ENCODE measurements around the gene FRMD6.

The FRMD6 gene

DNA sequence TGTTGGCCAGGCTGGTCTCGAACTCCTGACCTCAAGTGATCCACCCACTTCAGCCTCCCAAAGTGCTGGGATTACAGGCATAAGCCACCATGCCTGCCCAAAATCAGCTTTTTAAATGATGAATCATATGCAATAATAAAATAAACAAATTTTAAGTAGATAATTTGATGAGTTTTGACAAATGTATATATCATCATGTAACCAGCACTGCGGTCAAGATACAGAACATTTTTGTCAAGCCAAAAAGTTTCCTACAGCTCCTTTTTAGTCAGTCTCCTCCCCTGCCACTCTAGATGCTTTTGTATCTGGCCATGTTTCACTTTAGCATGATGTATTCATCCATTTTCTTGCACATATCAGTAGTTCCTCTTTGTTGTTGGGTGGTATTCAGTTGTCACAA lies 17.2 kb downstream of the FRMD6 start:
- no peak for TF ChIP-seq GATA3 (IDR thresholded peaks at IDR 0.05; ENCODE audit: low read depth, low read length)
- no peak for TF ChIP-seq GATA2 (IDR thresholded peaks at IDR 0.05; ENCODE audit: low read depth, low read length)

DNA sequence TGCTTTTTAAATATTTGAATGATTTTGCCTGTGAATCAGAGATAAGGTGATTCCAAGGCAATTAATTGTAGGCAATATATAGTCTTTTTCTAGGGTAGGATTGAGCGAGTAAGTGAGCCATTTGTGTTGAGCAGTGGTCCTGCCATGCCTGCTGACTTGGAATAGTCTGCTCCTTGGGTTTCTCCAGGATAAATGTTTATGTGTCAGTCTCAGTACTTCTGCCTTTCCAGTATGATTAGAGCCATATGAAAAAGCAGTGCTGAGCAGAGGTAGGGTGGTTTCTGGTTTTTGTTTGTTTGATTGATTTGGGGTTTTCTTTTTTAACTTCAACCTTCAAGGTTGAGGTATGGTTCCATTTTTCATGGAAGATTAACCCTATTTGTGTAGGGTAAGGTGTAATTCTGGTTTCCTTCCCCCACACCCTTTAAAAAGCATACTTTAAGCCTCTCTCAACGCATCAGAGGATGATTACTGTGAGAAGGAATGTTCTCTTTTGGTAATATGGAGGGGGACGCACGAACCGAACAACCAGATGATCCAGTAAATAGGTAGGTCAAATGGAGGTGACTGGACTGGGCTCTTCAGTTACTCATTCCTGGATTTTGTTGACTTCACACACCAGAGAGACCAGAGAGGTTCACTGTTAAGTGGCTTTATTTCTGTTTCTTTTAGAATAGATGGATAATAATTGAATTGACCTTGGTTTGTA lies 22.7 kb downstream of the FRMD6 start:
- TF ChIP-seq GATA2 (IDR thresholded peaks at IDR 0.05; ENCODE audit: low read depth, low read length) (no peak), GATA3 (IDR thresholded peaks at IDR 0.05; ENCODE audit: low read depth, low read length) (no peak)

DNA sequence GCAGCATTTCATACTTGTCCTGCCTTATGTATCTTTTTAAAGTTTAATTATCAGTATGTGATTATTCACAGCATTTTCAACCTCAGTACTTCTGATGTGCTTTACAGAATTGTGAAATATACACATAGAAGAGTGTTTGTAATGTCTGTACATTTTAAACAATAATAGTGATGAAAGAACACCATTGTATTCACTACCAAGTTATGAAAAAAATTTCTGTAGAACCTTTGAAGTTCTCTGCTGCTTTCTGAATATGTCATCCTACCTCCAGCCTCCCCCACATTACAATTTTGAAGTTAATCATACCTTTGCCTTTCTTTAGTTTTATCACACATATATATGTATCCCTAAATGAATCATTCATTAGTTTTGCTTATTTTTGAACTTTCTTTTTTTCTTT lies 24.8 kb downstream of the FRMD6 start:
- TF ChIP-seq GATA3 (IDR thresholded peaks at IDR 0.05; ENCODE audit: low read depth, low read length) (no peak), GATA2 (IDR thresholded peaks at IDR 0.05; ENCODE audit: low read depth, low read length) (no peak)

DNA sequence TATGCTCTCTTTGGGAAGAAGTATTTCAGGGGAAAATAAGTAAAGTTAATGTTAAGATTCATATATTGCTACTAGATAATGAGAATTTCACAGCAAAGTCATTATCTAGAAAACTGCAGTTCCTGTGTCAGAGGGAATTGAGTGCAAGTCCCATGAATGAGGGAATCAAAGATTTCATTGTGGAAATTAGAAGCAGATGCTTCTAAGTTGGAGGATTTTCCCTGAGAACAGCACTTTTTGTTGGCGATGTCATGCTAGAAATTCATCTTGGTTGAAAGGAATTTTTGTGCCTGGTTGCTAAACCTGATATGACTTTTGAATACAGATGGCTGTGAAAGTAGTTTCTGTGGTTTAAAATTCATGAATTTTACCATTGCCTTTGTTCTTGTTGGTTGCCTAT lies 25.6 kb downstream of the FRMD6 start:
- TF ChIP-seq GATA3 (IDR thresholded peaks at IDR 0.05; ENCODE audit: low read depth, low read length) (no peak), GATA2 (IDR thresholded peaks at IDR 0.05; ENCODE audit: low read depth, low read length) (no peak)

DNA sequence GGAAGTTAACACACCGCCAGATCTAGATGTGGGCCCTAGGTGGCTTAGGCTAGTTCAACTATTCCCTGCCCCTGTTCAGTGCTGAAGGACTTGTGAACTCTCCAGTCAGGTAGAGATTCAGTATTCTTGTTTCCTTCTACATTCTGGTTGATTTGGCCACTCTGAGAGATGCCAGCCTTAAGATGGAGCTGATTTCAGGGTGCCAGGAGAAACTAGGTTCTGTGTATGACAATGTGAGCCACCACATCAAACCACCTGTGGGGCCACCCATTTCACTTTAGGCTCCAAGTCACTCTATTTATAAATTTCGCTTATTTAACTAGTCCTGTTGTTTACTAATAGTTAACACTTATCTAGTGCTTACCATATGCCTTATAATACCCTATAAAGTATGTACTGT lies 26.0 kb downstream of the FRMD6 start:
- TF ChIP-seq GATA3 (IDR thresholded peaks at IDR 0.05; ENCODE audit: low read depth, low read length) (no peak), GATA2 (IDR thresholded peaks at IDR 0.05; ENCODE audit: low read depth, low read length) (no peak)

DNA sequence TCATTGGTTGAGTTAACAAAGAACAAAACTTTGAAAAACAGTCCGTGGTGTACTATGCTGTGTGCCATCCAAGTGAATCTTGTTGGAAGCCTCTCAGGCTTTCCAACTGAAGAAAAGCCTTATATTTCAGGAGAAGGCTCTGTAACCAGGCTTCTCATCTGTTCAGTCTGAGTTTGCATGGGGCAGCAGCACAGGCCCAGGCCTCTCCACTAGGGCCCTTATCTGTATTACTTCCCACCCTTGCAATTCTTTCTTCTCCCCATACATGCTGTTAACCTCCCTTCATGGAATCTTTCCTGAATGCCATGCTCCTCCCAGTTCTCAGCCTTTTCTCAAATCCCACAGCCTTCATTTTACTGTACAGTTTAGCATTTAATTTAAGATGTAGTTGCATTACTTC lies 28.3 kb downstream of the FRMD6 start:
- TF ChIP-seq GATA3 (IDR thresholded peaks at IDR 0.05; ENCODE audit: low read depth, low read length) (no peak), GATA2 (IDR thresholded peaks at IDR 0.05; ENCODE audit: low read depth, low read length) (no peak)

DNA sequence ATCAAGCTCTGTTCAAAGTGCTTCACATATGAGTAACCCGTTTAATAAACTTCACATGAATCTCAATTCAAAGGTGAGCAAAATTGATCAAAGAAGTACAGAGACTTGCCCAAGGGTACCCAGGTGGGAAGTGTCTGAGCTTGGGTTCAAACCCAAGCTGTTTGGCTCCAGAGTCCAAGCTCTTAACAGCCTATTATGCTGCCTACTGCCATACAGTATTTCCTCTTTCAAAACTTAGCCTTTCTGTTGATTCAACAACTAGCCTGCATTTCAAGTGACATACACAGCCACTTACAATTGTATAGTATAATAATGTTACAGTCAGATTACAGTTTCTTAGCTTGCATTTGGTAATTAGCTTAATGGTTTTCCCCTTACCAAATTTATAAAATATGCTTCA lies 29.7 kb downstream of the FRMD6 start:
- no peak for TF ChIP-seq GATA3 (IDR thresholded peaks at IDR 0.05; ENCODE audit: low read depth, low read length)
- TF ChIP-seq GATA2 (IDR thresholded peaks at IDR 0.05; ENCODE audit: low read depth, low read length) = no peak

DNA sequence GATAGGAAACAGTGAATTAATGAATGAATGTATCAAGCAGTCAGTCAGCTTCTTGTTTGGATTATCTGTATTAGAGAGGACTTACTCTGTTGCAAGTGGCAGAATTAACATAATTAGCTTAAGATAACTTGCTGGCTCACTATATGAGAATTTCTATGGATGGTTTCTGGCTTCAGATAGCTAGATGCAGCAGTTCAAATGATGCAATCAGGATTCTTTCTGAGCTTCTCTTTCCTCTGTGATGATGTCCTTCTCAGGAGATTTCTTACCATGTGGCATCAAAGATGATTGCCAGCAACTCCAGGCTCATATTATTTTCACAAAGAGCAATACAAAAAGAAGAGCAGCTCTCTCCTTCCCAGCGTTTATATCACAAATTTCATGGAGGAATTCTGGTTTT lies 30.7 kb downstream of the FRMD6 start:
- TF ChIP-seq GATA3 (IDR thresholded peaks at IDR 0.05; ENCODE audit: low read depth, low read length) (no peak), GATA2 (IDR thresholded peaks at IDR 0.05; ENCODE audit: low read depth, low read length) (no peak)

DNA sequence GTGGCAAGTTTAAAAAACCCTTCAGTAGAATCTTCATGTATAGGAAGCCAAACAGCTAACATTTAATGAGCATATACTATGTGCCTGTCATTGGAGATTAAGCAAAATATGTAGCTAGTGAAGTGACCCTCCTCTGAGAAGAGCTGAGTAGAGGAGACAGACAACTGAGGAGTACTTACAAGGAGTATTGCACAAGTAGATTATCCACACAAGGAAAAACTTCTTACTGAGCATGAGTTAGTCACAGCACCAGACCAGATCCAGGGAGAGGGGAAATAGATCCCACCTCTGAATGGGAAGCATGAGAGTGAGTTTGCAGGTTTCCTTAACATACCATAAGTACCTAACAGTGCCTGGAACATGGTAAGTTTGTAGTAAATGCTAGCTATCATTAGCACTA lies 33.0 kb downstream of the FRMD6 start:
- TF ChIP-seq GATA3 (IDR thresholded peaks at IDR 0.05; ENCODE audit: low read depth, low read length) (no peak), GATA2 (IDR thresholded peaks at IDR 0.05; ENCODE audit: low read depth, low read length) (no peak)

DNA sequence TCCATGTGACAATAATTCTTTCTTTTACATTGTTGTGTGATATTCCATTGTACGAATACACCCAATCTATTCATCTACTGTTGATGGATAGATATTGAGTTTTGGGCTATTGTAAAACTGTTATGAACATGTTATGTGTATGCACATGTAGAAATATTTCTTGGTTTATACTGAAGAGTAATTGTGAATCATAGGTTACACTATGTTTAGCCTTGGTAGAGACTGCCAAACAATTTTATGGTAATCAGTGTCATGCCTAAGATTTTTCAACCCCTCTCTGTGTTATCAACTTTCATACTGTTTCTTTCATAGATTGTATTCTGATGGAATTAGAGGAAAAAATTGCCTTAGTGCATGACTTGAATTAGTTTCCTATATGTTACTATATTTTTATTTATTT lies 39.5 kb downstream of the FRMD6 start:
- TF ChIP-seq GATA2 (IDR thresholded peaks at IDR 0.05; ENCODE audit: low read depth, low read length) (no peak), GATA3 (IDR thresholded peaks at IDR 0.05; ENCODE audit: low read depth, low read length) (no peak)

DNA sequence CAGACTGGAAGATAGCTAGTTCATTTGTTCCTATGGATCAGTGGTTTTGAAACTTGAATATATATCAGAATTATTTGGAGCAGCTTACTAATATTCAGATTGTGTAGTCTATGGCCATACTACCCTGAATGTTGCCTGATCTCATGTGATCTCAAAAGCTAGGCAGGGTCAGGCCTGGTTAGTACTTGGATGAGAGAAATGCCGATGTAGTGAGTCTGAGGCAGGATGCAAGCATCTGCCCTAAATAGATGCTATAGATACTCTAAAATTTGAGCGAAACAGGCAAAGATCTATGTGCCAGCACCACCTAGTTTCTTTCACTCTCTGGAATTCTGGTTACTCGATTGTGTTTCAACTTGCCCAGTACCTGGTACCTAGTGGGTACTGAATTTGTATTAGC lies 40.9 kb downstream of the FRMD6 start:
- TF ChIP-seq GATA3 (IDR thresholded peaks at IDR 0.05; ENCODE audit: low read depth, low read length) (no peak), GATA2 (IDR thresholded peaks at IDR 0.05; ENCODE audit: low read depth, low read length) (no peak)

DNA sequence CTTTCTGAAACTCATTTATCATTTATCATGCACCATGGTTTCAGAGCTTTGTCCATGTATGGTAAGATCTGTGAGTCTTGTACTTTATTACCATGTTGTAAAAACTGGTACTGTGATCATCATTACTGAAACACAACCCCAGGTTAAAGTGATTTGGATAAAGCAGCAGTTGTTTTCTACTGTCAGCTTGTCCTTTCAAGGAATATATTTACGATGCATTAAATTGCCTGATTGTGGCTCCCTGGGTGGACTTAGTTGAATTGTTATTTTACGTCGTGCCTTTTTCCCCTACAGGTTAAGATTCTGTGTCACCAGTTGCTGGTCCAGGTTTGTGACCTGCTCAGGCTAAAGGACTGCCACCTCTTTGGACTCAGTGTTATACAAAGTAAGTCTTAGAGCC lies 46.1 kb downstream of the FRMD6 start:
- no peak for TF ChIP-seq GATA3 (IDR thresholded peaks at IDR 0.05; ENCODE audit: low read depth, low read length)
- TF ChIP-seq GATA2 (IDR thresholded peaks at IDR 0.05; ENCODE audit: low read depth, low read length) = no peak

DNA sequence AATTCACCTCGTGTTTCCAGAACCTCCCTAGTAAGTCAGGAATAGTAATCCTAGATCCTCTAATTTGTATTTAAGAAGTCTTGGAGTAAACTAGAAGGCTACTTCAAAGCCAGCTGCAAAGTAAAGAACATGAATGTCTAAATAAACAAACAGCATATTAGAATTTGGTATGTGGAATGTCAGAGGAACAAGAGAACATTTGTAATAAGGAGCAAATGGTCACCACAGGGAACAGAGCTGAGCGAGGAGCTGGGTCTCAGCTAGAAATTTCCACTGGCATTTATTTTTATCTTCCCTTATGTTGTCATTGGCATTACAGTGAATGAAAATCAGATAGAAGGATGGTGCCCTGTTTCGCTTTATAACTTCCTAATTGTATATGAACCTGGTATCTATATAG lies 50.2 kb downstream of the FRMD6 start:
- no peak for TF ChIP-seq GATA3 (IDR thresholded peaks at IDR 0.05; ENCODE audit: low read depth, low read length)
- no peak for TF ChIP-seq GATA2 (IDR thresholded peaks at IDR 0.05; ENCODE audit: low read depth, low read length)

DNA sequence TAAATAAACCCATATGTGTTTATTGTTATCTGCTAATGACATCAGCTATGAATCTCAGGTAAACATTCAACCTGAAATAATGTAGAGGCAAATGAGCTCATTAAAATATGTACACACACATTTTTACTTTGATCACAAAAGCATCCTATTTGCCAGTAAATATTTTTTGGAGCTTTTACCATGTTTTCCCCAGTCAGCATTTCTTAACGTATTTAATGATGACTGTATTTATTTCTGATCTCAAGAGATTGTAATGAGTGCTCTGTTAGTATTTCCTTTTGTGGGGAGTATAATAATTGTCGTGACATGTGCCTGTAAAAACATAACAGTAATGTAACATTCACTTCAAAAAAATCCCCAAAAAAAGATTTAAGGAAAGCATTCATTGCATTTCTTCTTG lies 52.1 kb downstream of the FRMD6 start:
- TF ChIP-seq GATA2 (IDR thresholded peaks at IDR 0.05; ENCODE audit: low read depth, low read length) = no peak
- TF ChIP-seq GATA3 (IDR thresholded peaks at IDR 0.05; ENCODE audit: low read depth, low read length) = no peak

DNA sequence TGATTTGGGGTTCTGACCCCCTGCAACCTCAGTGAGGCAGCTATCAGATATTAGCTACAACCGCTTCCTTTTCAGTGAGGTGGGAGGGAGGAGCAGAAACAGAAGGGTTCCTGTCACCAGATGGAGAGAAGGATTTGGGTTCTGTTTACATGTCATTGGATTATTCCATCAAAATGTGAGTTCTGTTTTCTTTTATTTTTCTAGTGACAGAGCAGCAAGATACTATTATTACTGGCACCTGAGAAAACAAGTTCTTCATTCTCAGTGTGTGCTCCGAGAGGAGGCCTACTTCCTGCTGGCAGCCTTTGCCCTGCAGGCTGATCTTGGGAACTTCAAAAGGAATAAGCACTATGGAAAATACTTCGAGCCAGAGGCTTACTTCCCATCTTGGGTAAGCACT lies 52.8 kb downstream of the FRMD6 start:
- no peak for TF ChIP-seq GATA3 (IDR thresholded peaks at IDR 0.05; ENCODE audit: low read depth, low read length)

DNA sequence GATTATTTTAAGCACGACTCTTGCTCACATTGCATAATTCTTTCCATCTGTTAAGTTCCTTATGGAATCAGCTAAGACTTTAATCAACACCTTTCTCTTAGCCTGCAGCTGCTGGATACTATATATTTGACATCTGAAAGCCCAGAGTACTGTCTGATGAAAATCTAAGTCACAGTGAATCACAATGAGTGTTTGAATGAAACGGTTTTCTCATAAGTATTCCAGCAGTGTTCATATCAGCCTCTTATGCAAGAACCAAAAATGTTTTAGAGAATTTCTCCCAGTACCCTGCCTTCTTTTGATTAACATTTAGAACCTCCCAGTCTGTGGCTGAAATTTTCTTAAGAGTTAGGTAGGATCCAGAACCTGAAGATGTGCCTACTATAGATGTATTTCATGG lies 55.6 kb downstream of the FRMD6 start:
- TF ChIP-seq GATA2 (IDR thresholded peaks at IDR 0.05; ENCODE audit: low read depth, low read length) (no peak), GATA3 (IDR thresholded peaks at IDR 0.05; ENCODE audit: low read depth, low read length) (no peak)
